GM21529 (cell line): ENCODE results near the gene TMEM117.

Experiments used
- ATAC-seq: cut with Tn5 transposase; IDR thresholded peaks from one replicate; pipeline ENCODE4 v1.9.1; 2021; ENCODE audit not compliant: unreplicated experiment

Gene TMEM117

GRCh38 chr12:43883748-43884147, 47.9 kb downstream of the TMEM117 start:
- ATAC-seq: no peak

GRCh38 chr12:43884683-43885410, 49.0 kb downstream of the TMEM117 start:
- no peak for ATAC-seq

- no peak for ATAC-seq
Measured at GRCh38 chr12:43887397-43887796, 51.5 kb downstream of the TMEM117 start.

GRCh38 chr12:43891856-43892574, 56.1 kb downstream of the TMEM117 start:
- ATAC-seq: no peak

- ATAC-seq: no peak
Measured at GRCh38 chr12:43893670-43894069, 57.8 kb downstream of the TMEM117 start.

GRCh38 chr12:43895580-43896206, 59.8 kb downstream of the TMEM117 start:
- ATAC-seq: no peak

- no peak for ATAC-seq
Measured at GRCh38 chr12:43896496-43896895, 60.6 kb downstream of the TMEM117 start.

GRCh38 chr12:43898474-43898873, 62.6 kb downstream of the TMEM117 start:
- ATAC-seq: no peak

- no peak for ATAC-seq
Measured at GRCh38 chr12:43899574-43899973, 63.7 kb downstream of the TMEM117 start.

- ATAC-seq: no peak
Measured at GRCh38 chr12:43903686-43904085, 67.8 kb downstream of the TMEM117 start.

- ATAC-seq: no peak
Measured at GRCh38 chr12:43912859-43913258, 77.0 kb downstream of the TMEM117 start.

GRCh38 chr12:43914391-43914790, 78.5 kb downstream of the TMEM117 start:
- ATAC-seq: no peak

GRCh38 chr12:43914923-43915468, 79.1 kb downstream of the TMEM117 start:
- no peak for ATAC-seq

- no peak for ATAC-seq
Measured at GRCh38 chr12:43917896-43918295, 82.0 kb downstream of the TMEM117 start.

GRCh38 chr12:43921666-43922337, 85.9 kb downstream of the TMEM117 start:
- ATAC-seq: no peak

- no peak for ATAC-seq
Measured at GRCh38 chr12:43930032-43930431, 94.2 kb downstream of the TMEM117 start.

- no peak for ATAC-seq
Measured at GRCh38 chr12:43931187-43931586, 95.3 kb downstream of the TMEM117 start.

GRCh38 chr12:43935581-43935980, 99.7 kb downstream of the TMEM117 start:
- no peak for ATAC-seq

GRCh38 chr12:43937947-43938346, 102.1 kb downstream of the TMEM117 start:
- ATAC-seq: no peak

- no peak for ATAC-seq
Measured at GRCh38 chr12:43942379-43942778, 106.5 kb downstream of the TMEM117 start.

- ATAC-seq: no peak
Measured at GRCh38 chr12:43945983-43946382, 110.1 kb downstream of the TMEM117 start.
